CD4-positive, alpha-beta T cell (primary cell): ENCODE data around the gene RDH13. TPM values are rescaled to one million over a fixed set of nuclear protein-coding genes. Genes with fewer than 3 reads are reported as not detected.

ENCODE experiments used
- ATAC-seq: fragments of 200-7000 bp; cut with Tn5 transposase; one replicate; pipeline ENCODE4 v1.10.0; 2022; ENCODE audit warnings: mild to moderate bottlenecking; ENCODE audit not compliant: poor library complexity
- CTCF ChIA-PET: fragments of 350-600 bp; sonication (Branson Sonifier 250); formaldehyde crosslinking; loops from one replicate; lab custom pipeline; 2021; ENCODE audit warnings: antibody characterized with exemption, inconsistent platforms; lab: Charles Lee
- POLR2A ChIA-PET: fragments of 350-600 bp; sonication (Branson Sonifier 250); formaldehyde crosslinking; loops from one replicate; lab custom pipeline; 2021; ENCODE audit warnings: antibody characterized with exemption, inconsistent platforms; lab: Charles Lee
- DNase-seq, 14 experiments: peaks; one replicate each; pipeline ENCODE4 v3.0.0-alpha.2; 2013 to 2020; ENCODE audit warnings: mixed read lengths in 2 of 14
- H3K27ac ChIP-seq, 2 donors: one replicate each; pipeline versions ENCODE4 v1.5.1 to v1.7.0; 2013; ENCODE audit warnings: low read length in 2 of 2, low read depth in 1 of 2, mild to moderate bottlenecking in 1 of 2
- H3K27me3 ChIP-seq, 2 experiments: 1 replicate in 1 of 2; 2 replicates in 1 of 2; pipeline versions ENCODE4 v1.6.1 to v1.7.0; 2013; ENCODE audit warnings: low read length in 2 of 2, control low read depth in 1 of 2, mild to moderate bottlenecking in 1 of 2, moderate library complexity in 1 of 2; ENCODE audit not compliant: insufficient read depth in 2 of 2, control insufficient read depth in 1 of 2
- H3K36me3 ChIP-seq: one replicate; pipeline ENCODE4 v1.6.1; 2013; ENCODE audit warnings: low read length, control low read depth; ENCODE audit not compliant: insufficient read depth
- H3K4me1 ChIP-seq: one replicate; pipeline ENCODE4 v1.6.1; 2013; ENCODE audit warnings: low read length, control low read depth; ENCODE audit not compliant: insufficient read depth
- H3K4me3 ChIP-seq: one replicate; pipeline ENCODE4 v1.5.1; 2013; ENCODE audit warnings: mild to moderate bottlenecking, low read length, moderate library complexity
- H3K9me3 ChIP-seq, 2 experiments: 1 replicate in 1 of 2; 2 replicates in 1 of 2; pipeline versions ENCODE4 v1.6.1 to v1.7.0; 2013; ENCODE audit warnings: low read length in 2 of 2, mild to moderate bottlenecking in 2 of 2, control low read depth in 1 of 2, moderate library complexity in 1 of 2; ENCODE audit not compliant: control insufficient read depth in 1 of 2, insufficient read depth in 1 of 2
- H3K27ac Mint-ChIP-seq: one replicate; pipeline ENCODE4 v1.8.0; 2020; ENCODE audit warnings: mixed read lengths
- H3K27me3 Mint-ChIP-seq: one replicate; pipeline ENCODE4 v1.8.0; 2021; ENCODE audit warnings: mixed read lengths
- H3K36me3 Mint-ChIP-seq: one replicate; pipeline ENCODE4 v1.8.0; 2021; ENCODE audit warnings: low read depth, mixed read lengths
- H3K4me1 Mint-ChIP-seq: one replicate; pipeline ENCODE4 v1.8.0; 2021; ENCODE audit warnings: low read depth, mixed read lengths
- H3K4me3 Mint-ChIP-seq: one replicate; pipeline ENCODE4 v1.8.0; 2020; ENCODE audit warnings: mild to moderate bottlenecking, mixed read lengths
- H3K9me3 Mint-ChIP-seq: one replicate; pipeline ENCODE4 v1.8.0; 2020; ENCODE audit warnings: mixed read lengths
- intact Hi-C, 2 experiments: fragments of 100-400 bp; cut with DNase I in 1 of 2; cut with micrococcal nuclease in 1 of 2; formaldehyde crosslinking; loops; one replicate each; pipeline versions ENCODE4 v1.15.1 to v1.9.0; 2023 to 2025; cut with DNase I, micrococcal nuclease
- total RNA-seq, 174 experiments: library from RNA in 2 of 174; stranded (reverse) in 2 of 174; gene quantifications; one replicate each; pipeline ENCODE4 v1.2.3 and lab custom pipeline; 2021 to 2026
- TF ChIP-seq, protein P1 (sequence below): fragments of 200-600 bp; IDR thresholded peaks from one replicate; pipeline ENCODE4 v1.8.0; 2022; ENCODE audit warnings: antibody characterized with exemption, mild to moderate bottlenecking

The RDH13 gene
- total RNA-seq, 2 experiments from 2014 or later: 7.4 to 8.8 TPM

DNA sequence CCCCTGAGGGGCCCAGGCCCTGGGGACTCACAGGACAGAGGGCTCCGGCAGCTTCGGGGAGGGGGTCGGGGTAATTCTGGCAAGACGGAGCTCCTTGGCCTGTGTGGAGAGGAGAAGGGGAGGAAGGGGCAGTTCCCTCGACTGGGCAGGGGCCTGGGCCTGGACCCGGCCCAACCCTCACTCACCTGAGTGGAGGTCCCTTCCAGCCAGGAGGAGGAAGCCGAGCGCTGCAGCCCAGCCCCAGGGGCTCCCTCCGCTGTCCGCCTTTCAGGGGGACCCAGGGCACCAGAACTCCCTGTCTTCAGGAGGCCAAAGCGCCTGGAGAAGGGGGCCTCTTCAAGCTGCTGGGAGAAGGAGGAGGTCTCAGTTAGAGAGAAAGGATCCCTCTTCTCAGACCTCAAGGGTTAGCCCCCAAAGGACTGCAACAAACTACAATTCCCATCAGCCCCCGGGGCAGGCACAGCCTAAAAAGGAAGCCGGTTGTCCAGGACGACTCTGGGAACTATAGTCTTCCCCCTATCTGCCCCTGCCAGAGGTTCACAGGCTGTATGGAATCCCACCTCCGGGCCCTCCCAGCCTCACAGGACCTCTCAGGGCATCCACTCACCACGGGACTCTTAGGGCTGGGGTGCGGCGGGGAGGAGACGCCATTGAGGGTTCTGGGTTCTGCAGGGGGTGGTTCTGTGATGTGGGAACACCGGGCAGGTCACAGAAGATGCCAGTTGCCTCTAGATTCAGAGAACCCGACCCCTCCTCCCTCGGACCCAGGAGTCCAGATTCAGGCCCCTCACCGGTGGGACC is 32.5 kb upstream of the RDH13 start:
- ChIA-PET POLR2A (no interaction called here), CTCF (no interaction called here)
- no peak overlapping the region for H3K27ac ChIP-seq
- no peaks in the 10 kb centered on the region for H3K27me3 ChIP-seq
- peaks cover 47% of the 10 kb centered on the region for H3K36me3 ChIP-seq
- TF ChIP-seq, protein P1, sequence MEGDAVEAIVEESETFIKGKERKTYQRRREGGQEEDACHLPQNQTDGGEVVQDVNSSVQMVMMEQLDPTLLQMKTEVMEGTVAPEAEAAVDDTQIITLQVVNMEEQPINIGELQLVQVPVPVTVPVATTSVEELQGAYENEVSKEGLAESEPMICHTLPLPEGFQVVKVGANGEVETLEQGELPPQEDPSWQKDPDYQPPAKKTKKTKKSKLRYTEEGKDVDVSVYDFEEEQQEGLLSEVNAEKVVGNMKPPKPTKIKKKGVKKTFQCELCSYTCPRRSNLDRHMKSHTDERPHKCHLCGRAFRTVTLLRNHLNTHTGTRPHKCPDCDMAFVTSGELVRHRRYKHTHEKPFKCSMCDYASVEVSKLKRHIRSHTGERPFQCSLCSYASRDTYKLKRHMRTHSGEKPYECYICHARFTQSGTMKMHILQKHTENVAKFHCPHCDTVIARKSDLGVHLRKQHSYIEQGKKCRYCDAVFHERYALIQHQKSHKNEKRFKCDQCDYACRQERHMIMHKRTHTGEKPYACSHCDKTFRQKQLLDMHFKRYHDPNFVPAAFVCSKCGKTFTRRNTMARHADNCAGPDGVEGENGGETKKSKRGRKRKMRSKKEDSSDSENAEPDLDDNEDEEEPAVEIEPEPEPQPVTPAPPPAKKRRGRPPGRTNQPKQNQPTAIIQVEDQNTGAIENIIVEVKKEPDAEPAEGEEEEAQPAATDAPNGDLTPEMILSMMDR: no peak
- Mint-ChIP-seq H3K4me3 (no peak overlapping the region), H3K27ac (no peak overlapping the region), H3K4me1 (no peaks in the 10 kb centered on the region), H3K9me3 (no peaks in the 10 kb centered on the region), H3K36me3 (peaks cover 19% of the 10 kb centered on the region), H3K27me3 (no peaks in the 10 kb centered on the region)
- intact Hi-C loops: no loop called here
- DNase-seq: no peak
- no peak overlapping the region for H3K4me3 ChIP-seq
- H3K9me3 ChIP-seq: no peaks in the 10 kb centered on the region
- no peak for ATAC-seq
- H3K4me1 ChIP-seq: no peaks in the 10 kb centered on the region

DNA sequence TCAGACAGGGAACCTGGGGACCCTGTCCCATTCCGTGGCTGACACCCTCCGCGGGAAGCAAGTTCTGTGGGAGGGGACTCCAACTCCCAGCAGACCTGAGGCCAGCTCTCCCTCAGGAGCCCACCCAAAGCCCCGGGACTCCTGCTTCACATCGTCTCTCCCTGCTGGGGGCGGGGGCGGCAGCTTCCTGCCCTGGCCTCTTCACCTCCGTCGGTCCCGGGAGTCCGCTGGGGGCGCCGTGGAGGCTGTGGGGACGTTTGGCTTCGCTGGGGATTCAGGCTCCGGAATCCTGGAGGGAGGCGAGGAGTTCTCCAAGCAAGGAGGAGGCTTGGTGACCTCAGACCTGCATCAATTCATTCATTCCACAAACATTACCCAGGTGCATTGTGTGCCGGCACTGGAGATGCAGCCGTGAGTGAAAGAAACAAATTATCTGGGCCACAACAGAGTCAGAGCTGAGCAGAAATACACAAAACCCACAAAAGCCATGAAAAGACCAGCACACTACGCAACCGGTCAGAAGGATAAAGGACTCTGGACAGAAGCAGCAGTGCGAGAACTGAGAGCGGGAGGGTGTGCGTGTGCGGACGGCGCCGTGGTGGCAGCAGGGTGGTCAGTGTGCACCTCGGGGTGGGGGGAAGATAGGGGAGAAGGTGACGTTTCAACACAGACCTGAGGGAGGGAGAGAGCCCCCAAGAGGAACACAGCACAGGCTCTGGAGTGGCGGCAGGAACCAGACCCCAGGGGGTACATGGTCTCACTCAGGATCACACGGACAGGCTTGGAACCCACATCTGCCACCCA is 31.7 kb upstream of the RDH13 start:
- TF ChIP-seq, protein P1: no peak
- ChIA-PET POLR2A (no interaction called here), CTCF (no interaction called here)
- intact Hi-C loops: loop anchor here in 1 of 2 experiments (5.0 kb wide), 1 partner anchor 637 kb away; no protein-coding TSS in a partner anchor
- Mint-ChIP-seq H3K4me3 (no peak overlapping the region), H3K27me3 (peaks cover 4% of the 10 kb centered on the region), H3K9me3 (no peaks in the 10 kb centered on the region), H3K36me3 (peaks cover 18% of the 10 kb centered on the region), H3K4me1 (peaks cover 2% of the 10 kb centered on the region), H3K27ac (no peak overlapping the region)
- H3K27ac ChIP-seq: no peak overlapping the region
- no peak for DNase-seq
- H3K9me3 ChIP-seq: no peaks in the 10 kb centered on the region
- no peak for ATAC-seq
- H3K27me3 ChIP-seq: no peaks in the 10 kb centered on the region
- peaks cover 42% of the 10 kb centered on the region for H3K36me3 ChIP-seq
- H3K4me3 ChIP-seq: no peak overlapping the region
- H3K4me1 ChIP-seq: no peaks in the 10 kb centered on the region

DNA sequence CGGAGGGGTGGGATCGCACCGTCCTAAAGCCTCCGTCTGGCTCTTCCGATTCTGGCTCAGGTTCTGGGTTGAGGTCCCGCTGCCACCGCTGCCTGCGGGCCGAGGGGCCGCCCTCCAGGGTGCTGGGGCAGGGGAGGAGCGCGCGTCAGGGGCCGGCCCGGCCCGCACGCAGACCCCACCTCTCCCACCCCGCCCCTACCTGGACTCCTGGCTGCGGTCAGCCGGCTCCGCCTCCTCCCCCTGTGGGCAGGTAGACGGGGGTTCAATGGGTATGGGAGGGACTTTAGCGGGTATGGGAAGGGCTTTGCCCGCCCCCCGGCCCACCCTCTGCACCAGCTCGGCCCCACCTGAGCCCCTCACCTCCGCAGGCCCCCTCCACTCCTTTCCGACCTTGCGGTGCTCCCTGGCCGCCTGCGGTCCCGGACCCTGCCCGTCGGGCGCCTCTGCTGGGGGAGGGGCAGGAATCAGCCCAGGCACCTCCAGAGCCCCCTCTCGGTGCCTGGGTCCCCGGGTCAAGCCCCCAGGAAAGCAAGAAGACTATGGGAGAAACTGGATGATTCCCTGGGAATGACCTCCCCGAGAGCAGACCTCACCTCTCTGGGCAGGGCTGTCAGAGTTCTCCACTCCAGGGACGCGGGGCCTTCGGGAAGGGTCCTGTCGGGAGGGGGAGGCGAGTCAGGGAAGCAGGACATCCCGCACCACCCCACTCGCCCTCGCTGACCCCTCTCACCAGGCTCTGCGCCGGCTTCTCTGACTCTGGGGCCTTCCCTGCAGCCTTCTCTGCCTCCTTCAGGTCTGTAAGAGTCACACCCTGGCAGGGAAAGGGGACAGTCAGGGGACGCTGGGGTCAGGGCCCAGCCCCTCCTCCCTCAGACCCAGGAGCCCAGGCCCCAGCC is 29.7 kb upstream of the RDH13 start:
- peaks cover 16% of the 10 kb centered on the region for H3K36me3 Mint-ChIP-seq

More for the DNA sequence above, 29.7 kb upstream of the RDH13 start:
- intact Hi-C loops: loop anchor here in 1 of 2 experiments (5.0 kb wide), 1 partner anchor 635 kb away; no protein-coding TSS in a partner anchor
- Mint-ChIP-seq H3K4me3 (no peak overlapping the region), H3K4me1 (peaks cover 22% of the 10 kb centered on the region), H3K27ac (no peak overlapping the region), H3K9me3 (no peaks in the 10 kb centered on the region), H3K27me3 (peaks cover 24% of the 10 kb centered on the region)
- no peaks in the 10 kb centered on the region for H3K9me3 ChIP-seq
- ChIA-PET POLR2A (no interaction called here), CTCF (no interaction called here)
- TF ChIP-seq, protein P1: no peak
- peaks cover 31% of the 10 kb centered on the region for H3K36me3 ChIP-seq
- DNase-seq (no peak), ATAC-seq (no peak)
- H3K27me3 ChIP-seq: peaks cover 9% of the 10 kb centered on the region in 2 experiments
- H3K27ac ChIP-seq: no peak overlapping the region
- no peak overlapping the region for H3K4me3 ChIP-seq
- peaks cover 8% of the 10 kb centered on the region for H3K4me1 ChIP-seq
